SIG-M5 treated with dmso at 0.1 percent for 504 hours (cell line): ENCODE measurements around the gene G6PC3.

ENCODE experiments used
- DNase-seq: peaks from one replicate; lab custom pipeline; 2025; ENCODE audit not compliant: unreplicated experiment; lab: John Stamatoyannopoulos, UW

G6PC3 gene

GRCh38 chr17:44059101-44059892, 11.2 kb upstream of the G6PC3 start:
- DNase-seq, result no peak

- no peak for DNase-seq
Measured at GRCh38 chr17:44061446-44061845, 9.1 kb upstream of the G6PC3 start.

- DNase-seq, result no peak
Measured at GRCh38 chr17:44062871-44063270, 7.7 kb upstream of the G6PC3 start.

GRCh38 chr17:44063704-44064639, 6.6 kb upstream of the G6PC3 start:
- DNase-seq, result no peak

GRCh38 chr17:44065668-44066203, 4.8 kb upstream of the G6PC3 start:
- DNase-seq, result peak; percentile 48

- peak; percentile 90 for DNase-seq
Measured at GRCh38 chr17:44066204-44066930, 4.2 kb upstream of the G6PC3 start, which contains the start of gene LSM12. LSM12 (minus strand) TSS chr17:44066671; CDS start chr17:44066587, 84 bp downstream.

GRCh38 chr17:44067545-44067940, 3.0 kb upstream of the G6PC3 start:
- no peak for DNase-seq

GRCh38 chr17:44069974-44070454, 521 bp upstream of the G6PC3 start:
- peak; percentile 65 for DNase-seq

GRCh38 chr17:44071198-44071520, 624 bp downstream of the G6PC3 start:
- no peak for DNase-seq

GRCh38 chr17:44071772-44072171, 1.2 kb downstream of the G6PC3 start:
- DNase-seq, result peak; percentile 42

- DNase-seq, result no peak
Measured at GRCh38 chr17:44074231-44074910, 3.8 kb downstream of the G6PC3 start.

GRCh38 chr17:44074911-44075285, 4.4 kb downstream of the G6PC3 start:
- DNase-seq, result no peak

- no peak for DNase-seq
Measured at GRCh38 chr17:44075598-44076293, 5.2 kb downstream of the G6PC3 start.

GRCh38 chr17:44076716-44077594, 6.4 kb downstream of the G6PC3 start:
- DNase-seq, result no peak

- DNase-seq, result peak; percentile 83
Measured at GRCh38 chr17:44077595-44077909, 7.0 kb downstream of the G6PC3 start.

GRCh38 chr17:44078412-44078811, 7.9 kb downstream of the G6PC3 start:
- no peak for DNase-seq

- DNase-seq, result peak; percentile 90
Measured at GRCh38 chr17:44079877-44080821, 9.6 kb downstream of the G6PC3 start.

- DNase-seq, result no peak
Measured at GRCh38 chr17:44081681-44082080, 11.1 kb downstream of the G6PC3 start.
